Stimulated activated CD4-positive, alpha-beta T cell treated with anti-CD3 and anti-CD28 coated beads, Interleukin-1b, Interleukin-23, amount 100 ng/mL, for 1 hour (primary cell): ENCODE data around the gene REG4.
"Not testable (repeated sequence)": the region's sequence is repeated elsewhere in the genome, so short reads cannot be mapped to it uniquely, and the experiment has no call there.

Experiments
- DNase-seq, 2 donors: peaks; one replicate each; pipeline ENCODE4 v3.0.0-alpha.2; 2020; ENCODE audit warnings: low read depth in 2 of 2

The REG4 gene

GRCh38 chr1:119806489-119806888, 4.8 kb downstream of the REG4 start:
- DNase-seq: no peak

- DNase-seq: no peak
Observed at GRCh38 chr1:119805746-119806145, 5.5 kb downstream of the REG4 start.

GRCh38 chr1:119805247-119805646, 6.0 kb downstream of the REG4 start:
- DNase-seq: no peak

- no peak for DNase-seq
Observed at GRCh38 chr1:119799599-119800177, 11.6 kb downstream of the REG4 start.

GRCh38 chr1:119799003-119799402, 12.3 kb downstream of the REG4 start:
- no peak for DNase-seq

GRCh38 chr1:119797606-119798005, 13.7 kb downstream of the REG4 start:
- DNase-seq: no peak

GRCh38 chr1:119797162-119797561, 14.1 kb downstream of the REG4 start:
- no peak for DNase-seq

- DNase-seq: no peak
Observed at GRCh38 chr1:119795261-119796200, 15.7 kb downstream of the REG4 start.

- no peak for DNase-seq
Observed at GRCh38 chr1:119794876-119795240, 16.4 kb downstream of the REG4 start.

- no peak for DNase-seq
Observed at GRCh38 chr1:119794230-119794875, 16.9 kb downstream of the REG4 start.

- no peak for DNase-seq
Observed at GRCh38 chr1:119791377-119791776, 19.9 kb downstream of the REG4 start.

- DNase-seq: no peak
Observed at GRCh38 chr1:119790451-119791198, 20.6 kb downstream of the REG4 start.

GRCh38 chr1:119787776-119788175, 23.5 kb downstream of the REG4 start:
- no peak for DNase-seq

- DNase-seq: not testable (repeated sequence)
Observed at GRCh38 chr1:119786473-119787050, 24.7 kb downstream of the REG4 start.

GRCh38 chr1:119786046-119786445, 25.2 kb downstream of the REG4 start:
- DNase-seq: not testable (repeated sequence)

GRCh38 chr1:119784191-119784781, 27.0 kb downstream of the REG4 start:
- no peak for DNase-seq

GRCh38 chr1:119783354-119784185, 27.7 kb downstream of the REG4 start:
- no peak for DNase-seq

- no peak for DNase-seq
Observed at GRCh38 chr1:119782631-119783325, 28.5 kb downstream of the REG4 start.

GRCh38 chr1:119781434-119782210, 29.6 kb downstream of the REG4 start:
- DNase-seq: no peak
